Prostate gland (tissue), 2 donors: ENCODE data around the gene TMPRSS11D.

Experiments
- CTCF ChIP-seq, 4 experiments: fragments of 200-600 bp in 2 of 4; fragments of 450-650 bp in 2 of 4; sonication (generic) in 2 of 4; IDR thresholded peaks; 1 replicate in 3 of 4; 2 replicates in 1 of 4; pipeline ENCODE4 v1.5.1; 2016 to 2019; ENCODE audit warnings: antibody characterized with exemption in 4 of 4, mild to moderate bottlenecking in 2 of 4, moderate library complexity in 2 of 4
- POLR2A ChIP-seq: fragments of 450-650 bp; IDR thresholded peaks from one replicate; pipeline ENCODE4 v1.6.1; 2016; ENCODE audit warnings: antibody characterized with exemption, mild to moderate bottlenecking
- POLR2AphosphoS5 ChIP-seq: sonication (generic); formaldehyde crosslinking; IDR thresholded peaks from one replicate; pipeline ENCODE4 v1.6.1; 2017; ENCODE audit warnings: antibody characterized with exemption

GRCh38 chr4:67871867-67872266 is 11.9 kb downstream of the TMPRSS11D start:
- peak in 3 of 4 experiments; percentile 6 to 45 (median 32) for TF ChIP-seq CTCF (IDR thresholded peaks at IDR 0.05)
- TF ChIP-seq POLR2A = no peak
- no peak for TF ChIP-seq POLR2AphosphoS5
